Tibial nerve (tissue), 4 donors: Measurements from ENCODE around the gene LYZ. TPM values are rescaled to one million over a fixed set of nuclear protein-coding genes. Genes with fewer than 3 reads are reported as not detected.

Experiments used
- DNase-seq, 2 donors: peaks; one replicate each; pipeline ENCODE4 v3.0.0-alpha.2; 2019; ENCODE audit warnings: low spot score in 2 of 2
- H3K27ac ChIP-seq, 4 donors: fragments of 200-600 bp; sonication (generic) in 3 of 4; one replicate each; pipeline ENCODE4 v1.5.1; 2017 to 2019; ENCODE audit warnings: mild to moderate bottlenecking in 1 of 4
- H3K27me3 ChIP-seq, 2 donors: fragments of 200-600 bp; sonication (generic) in 1 of 2; one replicate each; pipeline versions ENCODE4 v1.5.1 to v1.6.0; 2017 to 2019
- H3K36me3 ChIP-seq, 3 donors: fragments of 200-600 bp; sonication (generic); one replicate each; pipeline ENCODE4 v1.5.1; 2018 to 2019
- H3K4me1 ChIP-seq, 4 donors: fragments of 200-600 bp; sonication (generic) in 3 of 4; one replicate each; pipeline ENCODE4 v1.5.1; 2017 to 2019
- H3K4me3 ChIP-seq, 4 donors: fragments of 200-600 bp; sonication (generic) in 3 of 4; one replicate each; pipeline ENCODE4 v1.5.1; 2017 to 2019; ENCODE audit warnings: mild to moderate bottlenecking in 1 of 4, moderate library complexity in 1 of 4
- H3K9me3 ChIP-seq, 4 donors: fragments of 200-600 bp; sonication (generic) in 3 of 4; one replicate each; pipeline ENCODE4 v1.5.1; 2017 to 2019
- CTCF ChIP-seq, 5 experiments: fragments of 200-600 bp in 3 of 5; fragments of 450-650 bp in 2 of 5; sonication (generic) in 3 of 5; IDR thresholded peaks; one replicate each; pipeline ENCODE4 v1.5.1; 2016 to 2019; ENCODE audit warnings: antibody characterized with exemption in 5 of 5, mild to moderate bottlenecking in 3 of 5, moderate library complexity in 2 of 5
- EP300 ChIP-seq, 2 donors: sonication (generic); formaldehyde crosslinking; IDR thresholded peaks; one replicate each; pipeline ENCODE4 v1.6.1; 2017; ENCODE audit warnings: antibody characterized with exemption in 2 of 2, mild to moderate bottlenecking in 1 of 2
- POLR2A ChIP-seq, 2 donors: fragments of 450-650 bp; IDR thresholded peaks; one replicate each; pipeline ENCODE4 v1.6.1; 2017; ENCODE audit warnings: antibody characterized with exemption in 2 of 2, mild to moderate bottlenecking in 2 of 2, moderate library complexity in 2 of 2
- WGBS, 2 donors: methylation state at CpG; one replicate each; pipeline ENCODE4 v1.1.5; 2018; 5-methylcytosine and 5-hydroxymethylcytosine counted together
- total RNA-seq, 4 donors: library from RNA; depleted of rRNA; stranded (reverse); fragments of >200 nt; gene quantifications; one replicate each; pipeline ENCODE4 v1.1.0, GENCODE V29; 2016

Gene LYZ
- total RNA-seq, 4 donors from 2014 or later, result 9.6 to 58.1 (median 37.1) TPM

GRCh38 chr12:69334158-69334557 is 14.0 kb upstream of the LYZ start:
- TF ChIP-seq EP300 (IDR thresholded peaks at IDR 0.05) (no peak), CTCF (IDR thresholded peaks at IDR 0.05) (no peak), POLR2A (IDR thresholded peaks at IDR 0.05) (no peak)

GRCh38 chr12:69337311-69338090 is 10.7 kb upstream of the LYZ start:
- Histone ChIP-seq H3K9me3 (no peaks in the 10 kb centered on the region), H3K4me3 (no peak overlapping the region), H3K36me3 (no peaks in the 10 kb centered on the region), H3K27ac (peak overlapping the region in 3 of 4 donors; percentile 41 to 48 (median 42)), H3K27me3 (no peaks in the 10 kb centered on the region), H3K4me1 (peaks cover 0 to 9% (median 5%) of the 10 kb centered on the region in 4 donors)
- TF ChIP-seq EP300 (IDR thresholded peaks at IDR 0.05) (no peak), POLR2A (IDR thresholded peaks at IDR 0.05) (no peak), CTCF (IDR thresholded peaks at IDR 0.05) (no peak)
- no peak for DNase-seq
- 66 to 73% methylated on average over 2 of the region's 2 CpGs for WGBS, 2 donors

More at GRCh38 chr12:69334158-69334557, 14.0 kb upstream of the LYZ start:
- H3K4me3 ChIP-seq, result no peak overlapping the region
- H3K9me3 ChIP-seq, result no peaks in the 10 kb centered on the region
- H3K4me1 ChIP-seq, result peaks cover 0 to 26% (median 4%) of the 10 kb centered on the region in 4 donors
- no peak for DNase-seq
- no peaks in the 10 kb centered on the region for H3K36me3 ChIP-seq
- no peaks in the 10 kb centered on the region for H3K27me3 ChIP-seq
- no peak overlapping the region for H3K27ac ChIP-seq

- WGBS, 2 donors, result 66 to 68% methylated on average over 3 of the region's 3 CpGs
- H3K4me1 ChIP-seq, result peaks cover 0 to 11% (median 7%) of the 10 kb centered on the region in 4 donors
- no peaks in the 10 kb centered on the region for H3K36me3 ChIP-seq
- no peak overlapping the region for H3K4me3 ChIP-seq
- no peaks in the 10 kb centered on the region for H3K27me3 ChIP-seq
- no peaks in the 10 kb centered on the region for H3K9me3 ChIP-seq
- TF ChIP-seq EP300 (IDR thresholded peaks at IDR 0.05), result peak in 1 of 2 donors; percentile 74
- no peak for TF ChIP-seq CTCF (IDR thresholded peaks at IDR 0.05)
- no peak for DNase-seq
- peak overlapping the region in 3 of 4 donors; percentile 41 to 60 (median 48) for H3K27ac ChIP-seq
Observed at GRCh38 chr12:69338120-69338859, 9.9 kb upstream of the LYZ start.

GRCh38 chr12:69338936-69339335 is 9.2 kb upstream of the LYZ start:
- H3K4me1 ChIP-seq, result peaks cover 0 to 11% (median 7%) of the 10 kb centered on the region in 4 donors
- no peak for DNase-seq
- no peaks in the 10 kb centered on the region for H3K9me3 ChIP-seq
- H3K4me3 ChIP-seq, result no peak overlapping the region
- no peak for TF ChIP-seq POLR2A (IDR thresholded peaks at IDR 0.05)
- no peak for TF ChIP-seq EP300 (IDR thresholded peaks at IDR 0.05)
- TF ChIP-seq CTCF (IDR thresholded peaks at IDR 0.05), result no peak
- H3K27ac ChIP-seq, result peak overlapping the region in 2 of 4 donors; percentile 1 to 60
- no peaks in the 10 kb centered on the region for H3K36me3 ChIP-seq
- H3K27me3 ChIP-seq, result no peaks in the 10 kb centered on the region

GRCh38 chr12:69339999-69340398 is 8.2 kb upstream of the LYZ start:
- Histone ChIP-seq H3K4me3 (no peak overlapping the region), H3K36me3 (no peaks in the 10 kb centered on the region), H3K27ac (no peak overlapping the region), H3K4me1 (peaks cover 0 to 11% (median 7%) of the 10 kb centered on the region in 4 donors), H3K27me3 (no peaks in the 10 kb centered on the region), H3K9me3 (no peaks in the 10 kb centered on the region)
- no peak for DNase-seq
- WGBS, 2 donors, result 86 to 92% methylated on average over 2 of the region's 2 CpGs
- TF ChIP-seq CTCF (IDR thresholded peaks at IDR 0.05), result no peak
- TF ChIP-seq POLR2A (IDR thresholded peaks at IDR 0.05), result no peak
- TF ChIP-seq EP300 (IDR thresholded peaks at IDR 0.05), result no peak
